SK-N-SH treated with all-trans-retinoic acid at 6 μM for 48 hours (cell line): Measurements from ENCODE around the gene IQSEC1.
A peak's percentile ranks its signal among the peaks of the same experiment; 100 is the strongest.

Source experiments
- ATAC-seq: fragments of 200-7000 bp; cut with Tn5 transposase; 3 replicates; pipeline ENCODE4 v1.9.1; 2020; ENCODE audit warnings: mild to moderate bottlenecking, moderate library complexity
- ARNTL ChIP-seq: fragments of 450-650 bp; formaldehyde crosslinking; IDR thresholded peaks from 2 replicates; pipeline ENCODE4 v1.5.0; 2020; ENCODE audit warnings: low read depth, mild to moderate bottlenecking, moderate library complexity, borderline replicate concordance
- CSDC2 ChIP-seq: fragments of 250-450 bp; sonication (Bioruptor Pico); IDR thresholded peaks from 2 replicates; pipeline ENCODE4 v1.5.0; 2020; ENCODE audit warnings: mild to moderate bottlenecking, moderate library complexity
- ESRRG ChIP-seq: fragments of 250-450 bp; sonication (Bioruptor Pico); IDR thresholded peaks from 2 replicates; pipeline ENCODE4 v1.6.1; 2021; ENCODE audit warnings: mild to moderate bottlenecking
- ISL1 ChIP-seq: fragments of 250-450 bp; sonication (Bioruptor Pico); IDR thresholded peaks from 2 replicates; pipeline ENCODE4 v2.1.2; 2022; ENCODE audit warnings: mild to moderate bottlenecking, moderate library complexity
- OSR1 ChIP-seq: fragments of 250-450 bp; sonication (Bioruptor Pico); IDR thresholded peaks from 2 replicates; pipeline ENCODE4 v1.8.0; 2022; ENCODE audit warnings: moderate library complexity, mild to moderate bottlenecking, inconsistent platforms
- PPARA ChIP-seq: fragments of 250-450 bp; sonication (Bioruptor Pico); IDR thresholded peaks from 2 replicates; pipeline ENCODE4 v1.5.0; 2020; ENCODE audit warnings: mild to moderate bottlenecking, borderline replicate concordance
- RARB ChIP-seq: fragments of 250-450 bp; sonication (Bioruptor Pico); IDR thresholded peaks from 2 replicates; pipeline ENCODE4 v1.8.0; 2021; ENCODE audit warnings: mild to moderate bottlenecking, moderate library complexity
- TCF4 ChIP-seq: fragments of 250-450 bp; sonication (Bioruptor Pico); IDR thresholded peaks from 2 replicates; pipeline ENCODE4 v1.8.0; 2021; ENCODE audit warnings: mild to moderate bottlenecking, moderate library complexity, borderline replicate concordance
- TOX ChIP-seq: fragments of 250-450 bp; sonication (Bioruptor Pico); IDR thresholded peaks from 2 replicates; pipeline ENCODE4 v1.8.0; 2021; ENCODE audit warnings: mild to moderate bottlenecking, moderate library complexity, borderline replicate concordance
- ZC3H10 ChIP-seq: fragments of 250-450 bp; sonication (Bioruptor Pico); IDR thresholded peaks from 2 replicates; pipeline ENCODE4 v1.5.1; 2021; ENCODE audit warnings: mild to moderate bottlenecking, moderate library complexity
- ZFP3 ChIP-seq: fragments of 250-450 bp; sonication (Bioruptor Pico); IDR thresholded peaks from 2 replicates; pipeline ENCODE4 v1.5.0; 2020; ENCODE audit warnings: mild to moderate bottlenecking, moderate library complexity
- ZFP30 ChIP-seq: fragments of 450-650 bp; formaldehyde crosslinking; IDR thresholded peaks from 2 replicates; pipeline ENCODE4 v1.5.0; 2022; ENCODE audit warnings: mild to moderate bottlenecking, moderate library complexity
- ZNF565 ChIP-seq: fragments of 450-650 bp; formaldehyde crosslinking; conservative IDR thresholded peaks from 2 replicates; pipeline ENCODE4 v1.5.0; 2020; ENCODE audit warnings: low read depth, mild to moderate bottlenecking, moderate library complexity
- ZNF70 ChIP-seq: fragments of 450-650 bp; formaldehyde crosslinking; IDR thresholded peaks from 2 replicates; pipeline ENCODE4 v1.5.0; 2020; ENCODE audit warnings: mild to moderate bottlenecking, moderate library complexity
- ZNF8 ChIP-seq: fragments of 450-650 bp; formaldehyde crosslinking; IDR thresholded peaks from 2 replicates; pipeline ENCODE4 v1.5.0; 2020; ENCODE audit warnings: mild to moderate bottlenecking, moderate library complexity
- TF ChIP-seq, protein P1 (sequence below): fragments of 250-450 bp; sonication (Bioruptor Pico); IDR thresholded peaks from 2 replicates; pipeline ENCODE4 v1.5.0; 2020; ENCODE audit warnings: mild to moderate bottlenecking, moderate library complexity
- TF ChIP-seq, protein P2 (sequence below): fragments of 250-450 bp; sonication (Bioruptor Pico); IDR thresholded peaks from 2 replicates; pipeline ENCODE4 v1.5.1; 2020; ENCODE audit warnings: low read depth, mild to moderate bottlenecking, moderate library complexity
- TF ChIP-seq, protein P3 (sequence below): fragments of 250-450 bp; sonication (Bioruptor Pico); IDR thresholded peaks from 2 replicates; pipeline ENCODE4 v1.8.0; 2021; ENCODE audit warnings: low read depth, mild to moderate bottlenecking, moderate library complexity, borderline replicate concordance

IQSEC1 gene

DNA sequence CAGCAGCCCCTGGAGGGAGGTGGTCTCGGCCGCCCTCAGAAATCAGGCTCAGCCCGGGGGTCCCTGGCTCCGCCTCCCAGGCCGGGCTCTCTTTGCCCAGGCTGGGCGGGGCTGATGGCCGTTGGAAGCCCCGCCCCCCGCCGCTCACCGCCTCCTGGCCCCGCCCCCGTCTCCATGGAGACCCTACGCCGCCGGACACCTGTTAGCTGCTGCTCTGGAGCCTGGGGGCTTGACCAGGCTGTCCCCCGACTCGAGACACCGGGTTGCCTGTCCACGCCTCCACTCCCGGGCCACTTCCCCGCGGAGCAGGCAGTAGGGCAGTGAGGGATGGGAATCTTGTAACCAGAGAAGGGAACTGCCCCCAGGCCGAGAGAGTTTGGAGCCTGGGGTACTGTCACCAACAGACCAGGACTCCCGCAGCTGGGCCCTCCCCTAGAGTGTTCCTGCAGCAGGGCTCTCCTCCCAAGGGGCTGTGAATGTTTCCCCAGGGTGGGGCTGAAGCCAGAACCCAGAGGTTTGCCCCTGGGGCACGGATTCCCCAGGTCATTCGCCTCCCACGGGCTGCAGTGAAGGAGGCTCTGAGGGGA lies 204.1 kb downstream of the IQSEC1 start:
- ATAC-seq = peak; percentile 23
- no peak for TF ChIP-seq TOX (CRISPR knock-in tag)
- TF ChIP-seq ZNF8 (CRISPR knock-in tag) = no peak
- TF ChIP-seq, protein P1, sequence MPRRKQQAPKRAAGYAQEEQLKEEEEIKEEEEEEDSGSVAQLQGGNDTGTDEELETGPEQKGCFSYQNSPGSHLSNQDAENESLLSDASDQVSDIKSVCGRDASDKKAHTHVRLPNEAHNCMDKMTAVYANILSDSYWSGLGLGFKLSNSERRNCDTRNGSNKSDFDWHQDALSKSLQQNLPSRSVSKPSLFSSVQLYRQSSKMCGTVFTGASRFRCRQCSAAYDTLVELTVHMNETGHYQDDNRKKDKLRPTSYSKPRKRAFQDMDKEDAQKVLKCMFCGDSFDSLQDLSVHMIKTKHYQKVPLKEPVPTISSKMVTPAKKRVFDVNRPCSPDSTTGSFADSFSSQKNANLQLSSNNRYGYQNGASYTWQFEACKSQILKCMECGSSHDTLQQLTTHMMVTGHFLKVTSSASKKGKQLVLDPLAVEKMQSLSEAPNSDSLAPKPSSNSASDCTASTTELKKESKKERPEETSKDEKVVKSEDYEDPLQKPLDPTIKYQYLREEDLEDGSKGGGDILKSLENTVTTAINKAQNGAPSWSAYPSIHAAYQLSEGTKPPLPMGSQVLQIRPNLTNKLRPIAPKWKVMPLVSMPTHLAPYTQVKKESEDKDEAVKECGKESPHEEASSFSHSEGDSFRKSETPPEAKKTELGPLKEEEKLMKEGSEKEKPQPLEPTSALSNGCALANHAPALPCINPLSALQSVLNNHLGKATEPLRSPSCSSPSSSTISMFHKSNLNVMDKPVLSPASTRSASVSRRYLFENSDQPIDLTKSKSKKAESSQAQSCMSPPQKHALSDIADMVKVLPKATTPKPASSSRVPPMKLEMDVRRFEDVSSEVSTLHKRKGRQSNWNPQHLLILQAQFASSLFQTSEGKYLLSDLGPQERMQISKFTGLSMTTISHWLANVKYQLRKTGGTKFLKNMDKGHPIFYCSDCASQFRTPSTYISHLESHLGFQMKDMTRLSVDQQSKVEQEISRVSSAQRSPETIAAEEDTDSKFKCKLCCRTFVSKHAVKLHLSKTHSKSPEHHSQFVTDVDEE (CRISPR knock-in tag) = no peak
- TF ChIP-seq ZFP30 = no peak
- no peak for TF ChIP-seq ZC3H10
- TF ChIP-seq, protein P2, sequence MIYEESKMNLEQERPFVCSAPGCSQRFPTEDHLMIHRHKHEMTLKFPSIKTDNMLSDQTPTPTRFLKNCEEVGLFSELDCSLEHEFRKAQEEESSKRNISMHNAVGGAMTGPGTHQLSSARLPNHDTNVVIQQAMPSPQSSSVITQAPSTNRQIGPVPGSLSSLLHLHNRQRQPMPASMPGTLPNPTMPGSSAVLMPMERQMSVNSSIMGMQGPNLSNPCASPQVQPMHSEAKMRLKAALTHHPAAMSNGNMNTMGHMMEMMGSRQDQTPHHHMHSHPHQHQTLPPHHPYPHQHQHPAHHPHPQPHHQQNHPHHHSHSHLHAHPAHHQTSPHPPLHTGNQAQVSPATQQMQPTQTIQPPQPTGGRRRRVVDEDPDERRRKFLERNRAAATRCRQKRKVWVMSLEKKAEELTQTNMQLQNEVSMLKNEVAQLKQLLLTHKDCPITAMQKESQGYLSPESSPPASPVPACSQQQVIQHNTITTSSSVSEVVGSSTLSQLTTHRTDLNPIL (CRISPR knock-in tag) = no peak
- no peak for TF ChIP-seq CSDC2
- no peak for TF ChIP-seq OSR1 (CRISPR knock-in tag)
- no peak for TF ChIP-seq PPARA (CRISPR knock-in tag)
- TF ChIP-seq ZFP3 (CRISPR knock-in tag) = no peak
- no peak for TF ChIP-seq ZNF565 (CRISPR knock-in tag)
- no peak for TF ChIP-seq ARNTL (CRISPR knock-in tag)

DNA sequence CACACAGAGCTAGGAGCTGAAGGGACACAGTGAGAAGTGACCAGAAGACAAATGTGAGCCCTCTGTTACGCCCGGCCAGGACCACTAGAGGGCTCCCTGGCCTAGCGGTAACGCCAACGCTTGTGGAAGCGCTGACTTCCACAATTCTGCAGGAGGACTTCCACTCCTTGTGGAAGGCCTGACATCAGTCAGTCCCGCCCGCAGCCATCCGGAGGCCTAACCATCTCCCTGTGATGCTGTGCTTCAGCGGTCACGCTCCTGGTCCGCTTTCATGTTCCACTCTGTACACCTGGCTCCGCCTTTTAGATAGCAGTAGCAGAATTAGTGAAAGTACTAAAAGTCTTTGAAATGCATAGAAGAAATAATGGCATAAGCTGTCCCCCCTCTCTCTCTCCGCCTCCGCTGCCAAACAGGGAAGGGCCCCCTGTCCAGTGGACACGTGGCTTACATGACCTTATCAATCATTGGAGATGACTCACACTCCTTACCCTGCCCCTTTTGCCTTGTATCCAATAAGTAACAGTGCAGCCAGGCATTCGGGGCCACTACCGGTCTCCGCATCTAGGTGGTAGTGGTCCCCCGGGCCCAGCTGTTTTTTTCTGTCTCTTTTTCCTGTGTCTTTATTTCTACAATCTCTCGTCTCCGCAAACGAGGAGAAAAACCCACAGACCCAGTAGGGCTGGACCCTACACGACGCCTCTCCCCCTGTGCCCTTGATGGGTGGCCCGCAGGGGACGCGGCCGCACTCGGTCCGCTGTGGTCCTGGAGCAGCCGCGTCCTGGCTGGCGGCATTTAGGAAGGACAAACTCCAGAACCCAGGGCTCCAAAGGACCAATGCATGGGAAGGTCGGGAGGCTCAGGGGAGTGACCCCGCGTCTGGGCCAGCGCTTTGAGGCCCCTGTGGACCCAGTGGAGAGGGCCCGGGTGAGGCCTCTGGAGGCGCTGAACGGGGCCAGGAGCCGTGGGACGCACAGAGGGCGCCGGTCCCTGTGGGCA lies 204.9 kb downstream of the IQSEC1 start:
- TF ChIP-seq ZNF8 (CRISPR knock-in tag) (no peak), ISL1 (CRISPR knock-in tag) (no peak), ZFP3 (CRISPR knock-in tag) (no peak), ESRRG (CRISPR knock-in tag) (no peak), TCF4 (CRISPR knock-in tag) (no peak), ZFP30 (no peak), RARB (CRISPR knock-in tag) (no peak), ZNF565 (CRISPR knock-in tag) (no peak)
- TF ChIP-seq, protein P2 (CRISPR knock-in tag) = no peak
- peak; percentile 99 for ATAC-seq

DNA sequence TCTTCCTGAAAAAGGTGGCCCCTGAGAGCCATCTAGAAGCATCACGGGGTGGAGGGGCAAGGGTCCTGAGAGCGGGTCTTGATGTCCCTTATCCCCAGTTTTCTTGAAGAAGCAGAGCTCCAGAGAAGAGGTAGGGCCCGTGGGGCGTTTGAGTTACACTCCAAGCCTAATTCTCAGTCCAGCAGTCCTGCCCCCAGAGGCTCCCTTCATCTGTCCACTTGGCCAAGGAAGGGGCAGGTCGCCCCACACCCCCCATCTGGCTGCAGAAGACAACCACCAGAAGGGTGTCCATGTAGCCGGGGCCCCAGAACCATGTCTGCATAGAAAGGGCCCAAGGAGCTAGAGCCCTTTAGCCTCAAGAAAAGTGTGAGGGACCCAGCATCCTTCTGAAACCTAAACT lies 206.4 kb downstream of the IQSEC1 start:
- TF ChIP-seq ARNTL (CRISPR knock-in tag) (no peak), ZNF8 (CRISPR knock-in tag) (no peak), ZNF70 (CRISPR knock-in tag) (no peak)
- TF ChIP-seq, all 23 proteins: peak for 0
- no peak for ATAC-seq

DNA sequence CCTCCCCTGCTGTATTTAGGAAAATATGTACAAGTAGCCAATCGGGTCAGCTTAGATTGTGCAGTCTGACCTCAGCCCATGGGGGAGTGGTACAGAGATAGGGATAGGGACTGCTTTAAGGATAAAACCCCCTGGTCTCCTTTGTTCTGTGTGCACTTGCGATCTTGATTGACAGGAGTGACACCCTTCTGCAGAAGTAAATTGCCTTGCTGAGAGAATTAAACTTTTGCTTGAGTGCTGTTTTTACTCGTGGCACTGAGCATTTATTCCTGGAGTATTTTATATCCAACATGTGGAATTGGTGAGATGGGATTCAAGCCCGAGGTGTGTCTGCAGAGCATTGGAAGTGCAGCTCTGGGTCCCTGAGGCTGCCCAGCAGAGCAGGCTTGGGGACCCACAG lies 208.0 kb downstream of the IQSEC1 start:
- TF ChIP-seq TOX (CRISPR knock-in tag) (no peak), ZFP3 (CRISPR knock-in tag) (no peak), ARNTL (CRISPR knock-in tag) (no peak), ESRRG (CRISPR knock-in tag) (no peak), ZNF70 (CRISPR knock-in tag) (no peak), ZFP30 (no peak), CSDC2 (no peak), PPARA (CRISPR knock-in tag) (no peak), RARB (CRISPR knock-in tag) (no peak)
- TF ChIP-seq, protein P3, sequence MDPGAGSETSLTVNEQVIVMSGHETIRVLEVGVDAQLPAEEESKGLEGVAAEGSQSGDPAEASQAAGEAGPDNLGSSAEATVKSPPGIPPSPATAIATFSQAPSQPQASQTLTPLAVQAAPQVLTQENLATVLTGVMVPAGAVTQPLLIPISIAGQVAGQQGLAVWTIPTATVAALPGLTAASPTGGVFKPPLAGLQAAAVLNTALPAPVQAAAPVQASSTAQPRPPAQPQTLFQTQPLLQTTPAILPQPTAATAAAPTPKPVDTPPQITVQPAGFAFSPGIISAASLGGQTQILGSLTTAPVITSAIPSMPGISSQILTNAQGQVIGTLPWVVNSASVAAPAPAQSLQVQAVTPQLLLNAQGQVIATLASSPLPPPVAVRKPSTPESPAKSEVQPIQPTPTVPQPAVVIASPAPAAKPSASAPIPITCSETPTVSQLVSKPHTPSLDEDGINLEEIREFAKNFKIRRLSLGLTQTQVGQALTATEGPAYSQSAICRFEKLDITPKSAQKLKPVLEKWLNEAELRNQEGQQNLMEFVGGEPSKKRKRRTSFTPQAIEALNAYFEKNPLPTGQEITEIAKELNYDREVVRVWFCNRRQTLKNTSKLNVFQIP (CRISPR knock-in tag) = no peak
- TF ChIP-seq, protein P1 (CRISPR knock-in tag) = no peak
- ATAC-seq = no peak
